NCI-H128 (cell line): ENCODE data around the gene FES.
"Not testable (repeated sequence)": the region's sequence is repeated elsewhere in the genome, so short reads cannot be mapped to it uniquely, and the experiment has no call there.

ENCODE experiments used
- DNase-seq: peaks from one replicate; lab custom pipeline; 2025; ENCODE audit not compliant: unreplicated experiment; lab: John Stamatoyannopoulos, UW

FES gene

GRCh38 chr15:90928106-90928505, 43.8 kb downstream of the FES start:
- not testable (repeated sequence) for DNase-seq

- DNase-seq: no peak
Observed at GRCh38 chr15:90929246-90930019, 45.1 kb downstream of the FES start.

- no peak for DNase-seq
Observed at GRCh38 chr15:90930861-90931574, 46.7 kb downstream of the FES start.

GRCh38 chr15:90931575-90931827, 47.2 kb downstream of the FES start:
- DNase-seq: no peak

- peak; percentile 81 for DNase-seq
Observed at GRCh38 chr15:90931828-90932659, 47.7 kb downstream of the FES start, which contains the start of gene HDDC3. TSS of gene HDDC3 (minus strand) at chr15:90932549. CDS start at chr15:90932540, 9 bp downstream.

- DNase-seq: no peak
Observed at GRCh38 chr15:90932660-90932991, 48.3 kb downstream of the FES start.

- DNase-seq: no peak
Observed at GRCh38 chr15:90933301-90933700, 49.0 kb downstream of the FES start.

- peak; percentile 69 for DNase-seq
Observed at GRCh38 chr15:90934256-90934948, 50.1 kb downstream of the FES start.

GRCh38 chr15:90934949-90935751, 50.8 kb downstream of the FES start, which contains the start of gene UNC45A:
TSS of gene UNC45A (plus strand) at chr15:90935285. CDS start at chr15:90935325, 40 bp downstream.
- DNase-seq: peak; percentile 84

GRCh38 chr15:90936823-90937222, 52.5 kb downstream of the FES start:
- DNase-seq: no peak

GRCh38 chr15:90938261-90938660, 54.0 kb downstream of the FES start:
- DNase-seq: no peak

- no peak for DNase-seq
Observed at GRCh38 chr15:90939756-90940155, 55.5 kb downstream of the FES start.

- no peak for DNase-seq
Observed at GRCh38 chr15:90941038-90941437, 56.7 kb downstream of the FES start.

GRCh38 chr15:90942354-90943120, 58.2 kb downstream of the FES start:
- DNase-seq: no peak

- no peak for DNase-seq
Observed at GRCh38 chr15:90945091-90945490, 60.8 kb downstream of the FES start.
